ENCODE results near the gene HSH2D.
"Not testable (repeated sequence)": the region's sequence is repeated elsewhere in the genome, so short reads cannot be mapped to it uniquely, and the experiment has no call there.

Gene HSH2D

DNA sequence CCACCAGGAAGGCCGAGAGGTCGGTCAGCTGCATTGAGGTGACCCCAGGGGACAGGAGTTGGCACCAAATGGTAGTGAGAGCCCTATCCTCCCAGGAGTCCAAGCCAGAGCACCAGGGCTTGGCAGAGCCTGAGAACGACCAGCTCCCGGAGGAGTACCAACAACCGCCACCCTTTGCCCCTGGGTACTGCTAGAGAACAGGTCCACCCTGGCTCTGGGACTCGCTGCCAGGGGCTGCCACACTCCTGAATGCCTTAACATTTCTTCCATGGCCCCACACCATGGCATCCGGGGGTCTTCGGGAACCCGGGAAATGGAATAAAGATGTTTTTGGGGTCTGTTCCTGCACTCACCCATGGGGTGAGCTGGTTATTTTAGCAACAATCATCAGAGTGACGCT is 14.1 kb downstream of the HSH2D start:
- no peak for DNase-seq (ENCODE audit: low read depth)

DNA sequence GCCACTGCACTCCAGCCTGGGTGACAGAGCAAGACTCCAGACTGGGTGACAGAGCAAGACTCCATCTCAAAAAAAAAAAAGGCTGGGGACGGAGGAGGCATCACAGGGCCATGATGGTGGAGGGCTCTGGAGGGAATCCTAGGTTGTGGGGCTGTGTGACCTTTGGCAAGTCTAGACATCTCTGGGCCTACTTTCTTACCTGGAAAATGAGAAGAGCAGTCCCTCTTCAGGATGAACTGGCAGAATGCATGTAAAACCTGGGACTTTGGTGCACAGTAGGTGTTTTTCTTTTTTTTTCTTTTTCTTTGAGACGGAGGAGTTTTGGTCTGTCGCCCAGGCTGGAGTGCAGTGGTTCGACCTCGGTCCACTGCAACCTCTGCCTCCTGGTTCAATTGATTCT is 16.2 kb downstream of the HSH2D start:
- no peak for DNase-seq (ENCODE audit: low read depth)

DNA sequence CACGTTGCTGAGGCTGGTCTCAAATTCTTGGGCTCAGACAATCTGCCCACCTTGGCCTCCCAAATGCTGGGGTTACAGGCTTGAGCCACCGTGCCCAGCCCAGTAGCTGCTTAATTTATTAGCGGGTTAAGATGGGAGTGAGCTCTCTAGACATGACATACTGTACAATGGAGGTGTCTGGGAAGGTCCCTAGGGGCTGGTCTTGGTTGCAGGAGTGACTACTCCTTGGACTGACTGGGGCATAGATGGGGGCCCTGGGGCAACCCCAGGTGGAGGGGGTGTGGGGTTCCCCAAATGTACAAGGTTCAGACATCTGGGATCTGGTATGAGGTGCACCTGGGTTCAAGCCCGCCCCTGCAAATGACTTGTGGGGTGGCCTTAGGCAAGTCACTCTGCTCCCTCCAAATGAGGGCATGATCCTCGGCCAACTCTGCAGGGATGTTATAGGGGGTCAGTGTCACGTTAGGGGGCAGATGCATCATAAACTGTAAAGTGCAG is 17.0 kb downstream of the HSH2D start:
- no peak for DNase-seq (ENCODE audit: low read depth)

DNA sequence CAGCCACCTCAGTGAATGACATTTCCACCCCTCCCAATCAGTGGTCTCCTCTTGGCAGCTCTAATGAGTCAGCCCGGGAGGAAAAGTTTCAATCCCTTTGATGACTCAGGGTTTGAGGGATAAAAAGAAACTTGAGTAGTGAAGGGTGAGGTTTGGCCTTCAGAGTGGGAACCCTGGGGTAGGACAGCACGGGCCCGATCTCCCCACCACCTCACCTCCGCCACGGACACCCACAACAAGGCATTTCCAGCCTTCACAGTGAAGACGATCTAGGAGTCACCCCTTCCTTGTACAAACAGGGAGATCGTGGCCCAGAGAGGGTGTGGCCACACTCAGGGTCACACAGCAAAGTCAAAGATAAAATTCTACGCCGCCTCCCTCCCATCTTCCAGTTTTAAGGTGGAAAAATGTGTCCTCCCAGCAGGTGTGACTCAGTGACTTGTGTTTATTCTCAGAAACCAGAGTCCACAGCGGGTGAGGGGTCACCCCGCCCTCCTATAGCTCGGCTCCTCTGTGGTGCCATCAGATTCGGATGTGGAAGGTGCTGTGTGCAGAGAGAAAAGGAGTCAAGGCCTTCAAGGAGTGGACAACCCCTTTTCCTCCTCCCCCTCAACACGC is 17.6 kb downstream of the HSH2D start:
- peak; percentile 73 for DNase-seq (ENCODE audit: low read depth)

DNA sequence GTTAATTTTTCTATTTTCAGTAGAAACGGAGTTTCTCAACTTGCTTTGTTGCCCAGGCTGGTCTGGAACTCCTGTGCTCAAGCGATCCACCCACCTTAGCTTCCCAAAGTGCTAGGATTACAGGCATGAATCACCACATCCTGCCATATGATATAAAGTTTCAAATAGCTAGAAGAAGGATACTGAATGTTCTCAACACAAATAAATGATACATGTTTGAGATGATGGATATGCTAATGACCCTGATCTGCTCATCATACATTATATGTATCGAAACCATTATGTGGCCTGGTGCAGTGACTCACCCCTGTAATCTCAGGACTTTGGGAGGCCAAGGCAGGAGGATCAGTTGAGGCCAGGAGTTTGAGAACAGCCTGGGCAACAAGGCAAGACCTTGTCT is 18.4 kb downstream of the HSH2D start:
- DNase-seq (ENCODE audit: low read depth): peak; percentile 59

DNA sequence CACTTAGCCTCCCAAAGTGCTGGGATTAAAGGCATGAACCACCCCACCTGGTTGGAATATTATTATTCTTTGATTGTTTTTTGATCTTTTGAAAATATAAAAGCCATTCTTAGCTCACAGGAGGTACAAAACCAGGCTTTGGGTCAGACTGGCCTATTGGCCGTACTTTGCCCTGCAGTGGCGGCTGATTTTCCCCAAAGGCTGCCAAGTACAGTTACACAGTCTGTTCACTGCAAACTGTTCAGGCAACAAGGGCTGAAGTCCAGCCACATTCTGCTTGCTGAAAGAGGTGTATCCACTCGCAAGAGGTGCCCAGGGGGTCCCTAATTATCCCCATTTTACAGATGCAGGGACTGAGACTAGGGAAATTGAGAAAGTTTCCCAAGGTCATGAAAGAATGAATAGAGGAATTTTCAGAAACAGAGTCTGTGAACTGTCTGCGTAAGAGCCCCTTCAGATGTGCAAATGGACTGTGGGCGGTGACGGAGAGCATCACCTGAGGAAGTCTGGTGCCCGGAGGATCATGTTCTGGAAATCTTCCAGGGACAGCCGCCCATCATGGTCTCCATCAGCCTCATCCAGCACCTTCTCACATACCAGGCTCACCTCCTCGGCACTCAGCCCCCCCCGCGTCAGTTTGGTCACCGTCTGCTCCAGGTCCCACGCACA is 20.9 kb downstream of the HSH2D start:
- DNase-seq (ENCODE audit: low read depth): no peak

DNA sequence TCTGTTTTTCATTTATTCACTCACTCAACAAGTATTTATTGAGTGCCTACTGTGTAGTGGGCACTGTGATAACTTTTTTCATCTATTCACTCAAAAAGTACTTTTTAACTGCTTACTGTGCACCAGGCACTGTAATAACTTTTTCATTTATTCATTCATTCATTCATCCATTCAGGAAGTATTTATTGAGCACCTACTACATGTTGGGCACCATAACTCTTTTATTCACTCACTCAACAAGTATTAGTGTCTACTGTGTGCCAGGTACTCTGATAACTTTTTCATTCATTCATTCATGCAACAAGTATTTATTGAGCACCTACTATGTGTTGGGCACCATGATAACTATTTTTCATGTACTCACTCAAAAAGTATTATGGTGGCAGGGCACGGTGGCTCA is 22.9 kb downstream of the HSH2D start:
- DNase-seq (ENCODE audit: low read depth): no peak

DNA sequence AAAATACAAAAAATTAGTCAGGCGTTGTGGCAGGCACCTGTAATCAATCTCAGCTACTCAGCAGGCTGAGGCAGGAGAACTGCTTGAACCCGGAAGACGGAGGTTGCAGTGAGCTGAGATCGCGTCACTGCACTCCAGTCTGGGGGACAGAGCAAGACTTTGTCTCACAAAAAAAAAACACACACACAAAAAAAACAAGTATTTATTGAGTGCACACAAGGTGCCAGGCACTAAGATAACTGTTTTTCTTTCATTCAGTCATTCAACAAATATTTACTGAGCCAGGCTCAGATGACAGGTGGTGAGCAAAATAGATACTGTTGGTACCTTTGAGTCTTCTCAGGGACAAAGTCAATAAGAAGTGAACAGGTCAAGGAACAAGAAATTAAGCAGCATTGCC is 23.6 kb downstream of the HSH2D start:
- DNase-seq (ENCODE audit: low read depth): no peak

DNA sequence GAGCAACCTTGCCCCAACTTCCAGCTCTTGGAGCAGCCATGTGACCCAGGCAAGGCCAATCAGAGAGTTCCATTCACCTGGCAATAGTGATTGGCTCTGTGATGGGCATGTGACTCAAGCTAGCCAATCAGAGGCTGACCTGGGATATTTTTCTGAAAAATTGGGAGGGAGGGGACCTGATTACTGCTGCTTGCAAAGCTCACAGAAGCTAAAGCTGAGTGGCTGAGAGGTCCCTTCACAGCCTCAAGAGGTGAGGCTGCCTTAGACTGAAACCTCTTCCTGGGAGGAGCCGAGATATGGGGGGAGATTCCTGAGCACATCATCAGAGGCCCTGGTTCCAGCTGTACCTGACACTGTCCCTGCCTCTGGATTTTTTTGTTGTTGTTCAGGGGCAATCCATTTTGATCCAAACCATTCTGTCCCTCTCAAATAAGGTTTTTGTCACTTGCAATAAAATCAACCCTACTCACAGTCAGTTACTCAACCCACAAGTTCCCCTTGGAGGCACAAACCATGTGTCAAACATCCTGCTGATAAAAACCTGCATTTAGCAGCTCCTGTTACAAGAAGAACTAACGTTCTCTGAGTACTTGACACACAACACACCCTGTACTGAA is 25.1 kb downstream of the HSH2D start:
- DNase-seq (ENCODE audit: low read depth): no peak

DNA sequence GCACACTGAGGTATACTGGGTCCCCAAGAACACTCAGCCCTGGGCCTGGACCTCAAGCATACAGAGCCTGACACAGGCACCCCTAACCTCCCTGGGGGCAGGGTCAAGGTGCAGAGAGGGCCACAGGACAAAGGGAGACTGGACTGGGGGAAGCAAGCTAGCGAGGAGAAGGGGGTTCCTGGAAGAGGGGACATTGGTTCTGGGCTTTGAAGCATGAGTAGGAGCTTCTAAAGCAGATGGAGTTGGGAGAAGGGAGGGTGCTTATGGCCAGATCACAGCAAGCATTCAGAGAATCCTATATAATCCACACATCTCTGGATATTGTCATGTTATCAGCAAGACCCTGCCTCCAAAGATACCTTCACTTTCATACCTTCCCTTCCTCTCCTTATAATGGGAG is 26.6 kb downstream of the HSH2D start:
- no peak for DNase-seq (ENCODE audit: low read depth)

DNA sequence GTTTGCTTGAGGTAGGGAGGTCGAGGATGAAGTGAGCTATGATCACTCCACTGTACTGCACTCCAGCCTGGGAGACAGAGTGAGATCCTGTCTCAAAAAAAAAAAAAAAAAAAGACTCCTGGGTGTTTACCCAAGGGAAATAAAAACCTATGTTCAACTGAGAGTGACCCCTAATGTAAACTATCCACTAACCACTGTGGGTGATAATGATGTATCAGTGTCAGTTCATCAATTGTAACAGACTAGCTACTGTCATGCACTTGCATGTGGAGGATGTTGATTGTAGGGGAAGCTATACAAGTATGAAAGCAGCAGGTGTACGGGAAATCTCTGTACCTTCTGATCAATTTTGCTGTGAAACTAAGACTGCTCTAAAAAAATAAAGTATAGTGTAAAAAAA is 32.5 kb downstream of the HSH2D start:
- DNase-seq (ENCODE audit: low read depth): no peak

DNA sequence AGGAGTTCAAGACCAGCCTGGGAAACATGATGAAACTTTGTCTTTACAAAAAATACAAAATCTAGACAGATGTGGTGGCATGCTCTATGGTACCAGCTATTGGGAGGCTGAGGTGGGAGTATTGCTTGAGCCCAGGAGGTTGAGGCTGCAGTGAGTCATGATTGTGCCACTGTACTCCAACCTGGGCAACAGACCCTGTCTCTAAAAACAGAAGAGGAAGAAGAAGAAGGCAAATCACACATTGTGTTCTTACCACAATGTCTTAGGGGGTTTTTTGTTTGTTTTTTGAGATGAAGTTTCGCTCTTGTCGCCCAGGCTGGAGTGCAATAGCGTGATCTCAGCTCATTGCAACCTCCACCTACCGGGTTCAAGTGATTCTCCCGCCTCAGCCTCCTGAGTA is 35.4 kb downstream of the HSH2D start:
- DNase-seq (ENCODE audit: low read depth): not testable (repeated sequence)

DNA sequence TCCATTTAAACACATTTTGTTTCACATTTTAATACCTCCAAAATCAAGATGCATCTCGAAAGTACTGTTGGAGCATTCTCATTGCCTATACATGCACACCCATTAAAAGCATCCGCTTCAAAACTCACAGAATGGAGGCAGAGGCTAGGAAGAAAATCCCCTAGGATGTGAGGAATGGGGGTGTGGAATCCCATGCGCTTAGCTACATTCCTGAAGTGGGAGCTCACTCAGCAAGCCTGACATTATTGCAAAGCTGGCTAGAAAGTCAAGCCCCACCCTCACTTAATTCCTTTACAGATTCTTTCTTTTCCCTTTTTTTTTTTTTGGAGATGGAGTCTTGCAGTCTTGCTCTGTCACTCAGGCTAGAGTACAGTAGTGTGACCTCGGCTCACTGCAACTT is 37.1 kb downstream of the HSH2D start:
- peak; percentile 66 for DNase-seq (ENCODE audit: low read depth)

DNA sequence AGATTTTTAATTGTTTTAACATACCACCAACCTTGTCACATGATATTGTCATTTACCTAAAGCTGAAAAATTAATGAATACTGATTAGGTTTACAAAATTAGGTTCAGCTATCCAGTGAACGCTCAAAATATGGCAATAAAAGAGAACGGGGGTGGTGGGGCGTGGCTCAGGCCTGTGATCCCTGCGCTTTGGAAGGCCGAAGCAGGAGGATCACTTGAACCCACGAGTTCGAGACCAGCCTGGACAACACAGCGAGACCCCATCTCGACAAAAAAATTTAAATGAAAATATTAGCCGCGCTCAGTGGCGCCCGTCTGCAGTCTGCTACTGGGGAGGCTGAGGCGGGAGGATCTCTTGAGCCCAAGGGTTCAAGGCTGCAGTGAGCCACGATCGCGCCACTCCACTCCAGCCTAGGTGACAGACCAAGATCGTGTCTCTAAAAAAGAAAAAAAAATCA is 41.2 kb downstream of the HSH2D start:
- DNase-seq (ENCODE audit: low read depth): no peak

DNA sequence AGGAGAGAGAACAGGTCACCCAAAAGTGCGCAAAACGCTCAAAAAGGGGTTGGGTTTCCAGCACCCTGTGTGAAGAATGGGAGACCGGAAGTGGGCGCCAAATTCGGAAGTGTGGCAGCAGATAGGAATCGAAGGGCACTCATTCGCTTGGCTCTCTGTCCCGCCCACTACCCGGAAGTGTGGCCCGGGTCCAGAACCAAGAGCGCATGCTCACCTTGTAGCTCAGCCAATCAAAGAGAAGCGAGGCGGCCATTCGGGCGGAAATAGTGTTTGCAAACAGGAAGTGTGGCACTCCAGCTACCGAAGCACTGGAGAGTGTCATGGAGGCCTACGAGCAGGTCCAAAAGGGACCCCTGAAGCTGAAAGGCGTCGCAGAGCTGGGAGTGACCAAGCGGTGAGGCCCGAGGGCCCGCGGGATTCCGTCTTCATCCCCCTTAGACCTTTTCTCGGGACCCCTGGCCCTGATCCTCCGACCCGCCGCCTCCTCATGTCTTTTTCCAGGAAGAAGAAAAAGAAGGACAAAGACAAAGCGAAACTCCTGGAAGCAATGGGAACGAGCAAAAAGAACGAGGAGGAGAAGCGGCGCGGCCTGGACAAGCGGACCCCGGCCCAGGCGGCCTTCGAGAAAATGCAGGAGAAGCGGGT is 41.8 kb downstream of the HSH2D start, which contains the start of gene FAM32A:
Gene FAM32A, plus strand, starts transcription at position 288 of the 645 bp plus-strand sequence. Its CDS starts 33 bp downstream, at position 321.
- DNase-seq (ENCODE audit: low read depth): peak; percentile 98

DNA sequence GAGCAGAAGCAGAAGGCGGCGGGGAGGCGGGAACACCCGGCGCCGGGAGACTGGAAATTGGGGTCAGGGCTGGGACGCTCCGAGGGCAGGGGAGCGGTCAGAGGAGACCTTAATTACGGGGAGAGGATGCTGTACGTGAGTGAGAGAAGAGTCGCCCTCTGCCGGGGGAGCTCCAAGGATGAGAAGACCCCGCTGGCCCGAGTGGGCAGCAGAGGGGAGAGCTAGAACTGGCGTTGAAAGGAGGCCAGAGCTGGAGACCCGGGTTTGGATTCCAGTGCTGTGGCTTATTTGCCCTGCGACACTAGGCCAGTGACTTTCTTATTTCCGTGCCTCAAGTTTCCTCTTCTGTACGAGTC is 42.3 kb downstream of the HSH2D start:
- DNase-seq (ENCODE audit: low read depth): peak; percentile 17

DNA sequence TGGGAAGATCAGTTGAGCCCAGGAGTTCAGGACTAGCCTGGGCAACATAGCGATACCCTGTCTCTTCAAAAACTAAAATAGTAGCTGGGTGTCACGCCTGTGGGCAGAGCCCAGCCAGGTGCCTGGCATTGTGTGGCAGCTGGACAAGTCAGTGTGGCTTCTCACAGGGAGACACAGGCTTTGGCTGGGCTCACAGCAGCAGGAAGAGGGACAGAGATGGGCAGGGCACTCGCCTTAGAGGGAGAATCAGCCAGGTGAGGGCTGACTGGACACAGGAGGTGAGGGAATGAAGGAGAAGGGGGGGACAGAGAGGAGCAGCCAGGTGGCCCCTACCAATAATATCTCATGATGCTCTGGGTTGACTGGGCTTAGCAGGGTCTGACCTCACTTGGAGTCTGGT is 45.0 kb downstream of the HSH2D start:
- DNase-seq (ENCODE audit: low read depth): no peak

DNA sequence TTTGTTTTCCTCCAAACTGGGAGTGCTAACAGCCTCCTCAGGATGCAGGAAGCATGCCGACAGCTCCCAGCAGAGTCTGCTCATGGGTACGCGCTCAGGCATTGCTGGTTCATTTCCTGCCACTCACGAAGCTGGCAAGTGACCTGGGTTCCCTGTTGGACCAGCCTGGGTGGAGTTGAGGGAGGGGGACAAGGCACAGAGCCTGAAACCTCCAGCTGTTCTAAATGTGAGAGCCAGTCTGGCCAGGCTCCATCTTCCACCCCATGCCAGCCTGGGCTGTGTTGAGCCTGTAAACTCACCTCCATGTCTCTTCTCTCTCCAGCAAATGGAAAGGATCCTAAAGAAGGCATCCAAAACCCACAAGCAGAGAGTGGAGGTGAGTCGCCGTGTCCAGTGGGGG is 46.7 kb downstream of the HSH2D start:
- DNase-seq (ENCODE audit: low read depth): no peak

DNA sequence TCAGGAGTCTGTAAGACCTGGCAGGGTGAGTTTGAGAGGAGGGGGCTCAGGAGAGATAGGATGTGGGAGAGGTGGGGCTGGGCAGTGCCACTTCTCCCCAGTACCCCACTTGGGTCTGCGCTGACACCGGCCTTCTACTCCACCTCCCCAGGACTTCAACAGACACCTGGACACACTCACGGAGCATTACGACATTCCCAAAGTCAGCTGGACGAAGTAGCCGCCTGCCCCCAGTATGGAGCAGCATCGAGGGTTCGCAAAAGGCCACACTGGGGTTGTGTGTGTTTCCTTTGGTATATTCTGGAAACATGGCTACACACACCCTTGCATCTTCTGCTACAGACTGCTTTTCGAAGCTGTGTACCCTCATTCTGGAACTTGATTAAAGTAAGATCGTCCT is 47.3 kb downstream of the HSH2D start:
- no peak for DNase-seq (ENCODE audit: low read depth)

DNA sequence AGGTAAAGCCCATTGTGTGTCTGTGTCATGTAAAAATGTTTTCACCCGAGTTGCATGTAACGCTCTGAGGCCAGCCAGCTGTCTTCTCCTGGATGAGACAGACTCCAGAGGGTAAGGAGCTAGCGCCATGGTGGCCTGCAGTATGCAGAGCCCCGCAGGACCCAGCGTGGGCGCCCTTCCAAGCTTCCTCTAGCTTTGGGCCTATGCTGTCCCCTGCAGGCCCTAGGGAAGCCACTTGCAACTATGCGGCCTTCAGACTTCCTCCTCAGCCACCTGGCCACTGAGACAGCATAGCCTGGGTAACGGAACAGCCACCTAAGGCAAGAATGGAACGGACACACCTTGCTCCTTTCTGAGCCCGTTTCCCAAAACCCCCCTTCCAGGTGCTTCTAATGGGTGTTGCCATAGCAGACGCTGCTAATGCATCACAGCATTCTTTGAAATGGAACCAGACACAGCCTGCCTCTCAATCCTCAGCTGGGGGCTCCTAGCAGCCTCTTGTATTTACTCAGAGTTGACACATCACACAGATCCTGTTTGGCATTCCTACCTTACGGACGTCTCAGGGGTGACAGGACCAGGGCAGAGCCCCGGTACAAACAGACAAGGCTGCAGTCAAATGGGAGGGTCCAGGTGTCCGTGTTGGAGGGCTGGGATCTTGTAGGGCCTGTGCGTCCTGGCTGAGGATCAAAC is 47.9 kb downstream of the HSH2D start:
- no peak for DNase-seq (ENCODE audit: low read depth)

DNA sequence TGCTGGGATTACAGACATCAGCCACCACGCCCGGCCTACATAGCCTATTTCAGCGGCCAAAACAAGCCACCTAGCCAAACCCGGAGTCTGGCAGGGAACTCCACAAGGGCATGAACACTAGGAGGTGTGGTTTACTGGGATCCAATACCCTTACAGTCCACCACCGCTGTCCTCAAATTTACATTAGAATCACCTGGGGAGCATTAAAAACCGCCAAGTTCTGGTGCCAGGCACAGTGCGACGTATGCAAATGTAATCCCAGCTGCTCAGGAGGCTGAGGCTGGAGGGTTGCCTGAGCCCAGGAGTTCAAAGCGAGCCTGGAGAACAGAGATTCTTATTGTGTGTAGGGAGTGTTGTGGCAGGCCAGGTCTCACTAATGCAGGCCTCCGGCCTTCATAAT is 50.0 kb downstream of the HSH2D start:
- no peak for DNase-seq (ENCODE audit: low read depth)

DNA sequence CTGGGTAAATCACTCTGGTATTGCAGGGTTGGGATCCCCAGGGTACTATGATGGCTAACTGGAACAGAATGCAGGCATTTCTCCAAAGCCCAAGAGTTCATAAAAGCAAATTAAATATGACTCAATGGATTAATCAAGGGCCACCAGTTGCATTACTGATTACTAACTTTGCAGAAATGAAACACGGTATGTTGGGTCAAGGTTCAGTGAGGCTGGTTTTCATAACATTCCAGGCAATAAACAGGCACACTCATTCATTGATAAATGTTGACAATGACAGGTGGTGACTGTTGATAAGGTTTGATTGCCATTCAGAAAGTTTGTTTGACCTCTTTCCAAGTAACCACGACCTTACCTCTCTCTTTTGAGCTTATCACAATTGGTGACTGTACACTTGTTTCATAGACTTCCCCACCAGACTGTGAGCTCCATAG is 53.7 kb downstream of the HSH2D start:
- peak; percentile 97 for DNase-seq (ENCODE audit: low read depth)
